PC-3 (cell line): ENCODE data around the gene CRABP2.

Source experiments
- CTCF ChIP-seq: fragments of 300-600 bp; sonication (generic); conservative IDR thresholded peaks from 2 replicates; pipeline ENCODE4 v1.5.1; 2017; ENCODE audit warnings: antibody characterized with exemption, low read depth, mild to moderate bottlenecking, low read length
- EZH2 ChIP-seq: fragments of 300-600 bp; sonication (generic); IDR thresholded peaks from one replicate; pipeline ENCODE4 v1.6.1; 2017; ENCODE audit warnings: antibody characterized with exemption, mild to moderate bottlenecking, low read length; ENCODE audit not compliant: unreplicated experiment
- EZH2phosphoT487 ChIP-seq: fragments of 300-600 bp; sonication (generic); IDR thresholded peaks from 2 replicates; pipeline ENCODE4 v1.6.1; 2018; ENCODE audit warnings: mild to moderate bottlenecking, antibody characterized with exemption, low read length, borderline replicate concordance

- TF ChIP-seq CTCF: no peak
- TF ChIP-seq EZH2: no peak
- no peak for TF ChIP-seq EZH2phosphoT487
Observed at GRCh38 chr1:156670791-156671190, 34.6 kb downstream of the CRABP2 start.
